Choroid plexus epithelial cell (primary cell): ENCODE measurements around the gene RPGRIP1L.

Source experiments
- DNase-seq: peaks from one replicate; pipeline ENCODE4 v3.0.0-alpha.2; 2010; ENCODE audit warnings: low read depth
- H3K4me3 ChIP-seq: 2 replicates; pipeline ENCODE4 v1.5.1; 2011; ENCODE audit warnings: low read depth, mild to moderate bottlenecking, control low read depth, low read length, moderate library complexity
- CTCF ChIP-seq: conservative IDR thresholded peaks from 2 replicates; pipeline ENCODE4 v1.5.1; 2011; ENCODE audit warnings: low read depth, mild to moderate bottlenecking, control low read depth, inconsistent platforms, low read length, moderate library complexity

The RPGRIP1L gene

GRCh38 chr16:53600126-53600525 is 103.5 kb downstream of the RPGRIP1L start:
- TF ChIP-seq CTCF = no peak
- H3K4me3 ChIP-seq = no peak overlapping the region
- DNase-seq = peak; percentile 3

- H3K4me3 ChIP-seq = no peak overlapping the region
- TF ChIP-seq CTCF = no peak
- no peak for DNase-seq
Measured at GRCh38 chr16:53599548-53599947, 104.1 kb downstream of the RPGRIP1L start.

- H3K4me3 ChIP-seq = no peak overlapping the region
- no peak for DNase-seq
- TF ChIP-seq CTCF = no peak
Measured at GRCh38 chr16:53598511-53599275, 105.0 kb downstream of the RPGRIP1L start.

GRCh38 chr16:53597776-53598175 is 105.9 kb downstream of the RPGRIP1L start:
- no peak overlapping the region for H3K4me3 ChIP-seq
- TF ChIP-seq CTCF = no peak
- no peak for DNase-seq

- H3K4me3 ChIP-seq = no peak overlapping the region
- DNase-seq = no peak
- TF ChIP-seq CTCF = no peak
Measured at GRCh38 chr16:53588081-53588648, 115.5 kb downstream of the RPGRIP1L start.

- TF ChIP-seq CTCF = no peak
- no peak overlapping the region for H3K4me3 ChIP-seq
- DNase-seq = no peak
Measured at GRCh38 chr16:53583401-53583800, 120.3 kb downstream of the RPGRIP1L start.

- DNase-seq = no peak
- no peak for TF ChIP-seq CTCF
- H3K4me3 ChIP-seq = no peak overlapping the region
Measured at GRCh38 chr16:53581784-53582183, 121.9 kb downstream of the RPGRIP1L start.
